HTERT RPE-1 (cell line): ENCODE data around the gene SLC35F3.

Experiments
- in situ Hi-C: fragments of 300-500 bp; cut with MboI; formaldehyde crosslinking; loops from 4 replicates; pipeline ENCODE4 v1.14.3; 2020; ENCODE audit warnings: low sequenced_read_pairs

Gene SLC35F3

GRCh38 chr1:233971753-233972152 lies 67.3 kb downstream of the SLC35F3 start:
- in situ Hi-C loops = no loop called here

GRCh38 chr1:233972563-233972950 lies 68.1 kb downstream of the SLC35F3 start:
- in situ Hi-C loops = no loop called here

GRCh38 chr1:233972951-233973635 lies 68.6 kb downstream of the SLC35F3 start:
- in situ Hi-C loops = no loop called here

DNA sequence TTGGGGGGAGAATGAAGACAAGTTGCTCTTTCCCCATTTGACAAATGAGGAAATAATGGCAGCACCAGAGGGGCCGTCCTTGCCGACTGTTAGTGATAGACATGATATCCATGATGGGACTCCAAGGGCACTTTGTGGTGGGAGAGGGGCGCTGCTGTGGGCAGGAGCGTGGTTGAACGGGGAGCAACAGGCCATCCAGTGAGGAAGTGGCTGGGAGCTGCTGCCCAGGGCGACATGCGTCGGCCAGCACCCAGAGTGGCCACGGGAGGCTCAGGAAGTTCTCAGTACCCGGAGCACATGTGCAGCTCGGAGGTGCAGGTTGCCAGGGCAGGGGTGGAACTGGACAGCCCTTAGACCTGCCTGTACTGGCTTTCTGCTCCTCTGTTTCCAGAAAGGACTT lies 71.0 kb downstream of the SLC35F3 start:
- in situ Hi-C loops = no loop called here

GRCh38 chr1:233981042-233981675 lies 76.7 kb downstream of the SLC35F3 start:
- in situ Hi-C loops = no loop called here

GRCh38 chr1:233982827-233983518 lies 78.5 kb downstream of the SLC35F3 start:
- in situ Hi-C loops = no loop called here

DNA sequence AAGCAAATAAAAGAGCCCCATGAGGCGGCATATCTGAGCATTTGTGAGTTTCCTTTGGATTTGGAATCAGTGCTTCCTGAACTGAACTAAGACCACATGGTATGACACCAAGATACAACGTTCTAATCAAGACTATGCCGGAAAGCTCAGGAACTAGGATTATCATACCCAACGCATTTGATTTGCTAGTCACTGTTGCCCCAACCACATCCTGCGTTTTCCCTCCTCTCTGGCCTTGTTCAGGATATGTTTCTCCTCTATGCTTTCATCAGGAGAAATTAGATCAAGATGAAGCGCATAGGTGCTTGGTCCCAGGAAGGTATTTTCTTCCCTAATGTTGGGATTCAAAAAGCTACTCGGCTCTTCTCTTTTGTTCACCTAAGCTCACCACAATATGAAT lies 79.3 kb downstream of the SLC35F3 start:
- in situ Hi-C loops = no loop called here

- in situ Hi-C loops = no loop called here
Measured at GRCh38 chr1:233988963-233989696, 84.7 kb downstream of the SLC35F3 start.

DNA sequence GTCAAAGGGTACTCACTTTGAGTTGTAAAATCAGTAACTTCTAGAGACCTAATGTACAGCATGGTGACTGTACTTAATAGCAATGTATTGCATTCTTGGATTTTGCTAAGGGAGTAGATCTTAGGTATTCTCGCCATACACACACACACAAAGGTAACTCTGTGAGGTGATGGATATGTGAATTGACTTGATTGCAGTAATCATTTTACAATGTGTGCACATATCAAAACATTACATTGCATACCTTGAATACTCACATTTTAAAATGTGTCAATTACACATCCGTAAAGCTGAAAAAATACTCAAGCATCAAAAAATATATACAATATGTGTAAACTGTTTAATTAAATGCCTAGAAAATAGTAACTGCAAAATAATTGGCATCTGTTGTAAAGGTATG lies 86.0 kb downstream of the SLC35F3 start:
- in situ Hi-C loops = no loop called here

DNA sequence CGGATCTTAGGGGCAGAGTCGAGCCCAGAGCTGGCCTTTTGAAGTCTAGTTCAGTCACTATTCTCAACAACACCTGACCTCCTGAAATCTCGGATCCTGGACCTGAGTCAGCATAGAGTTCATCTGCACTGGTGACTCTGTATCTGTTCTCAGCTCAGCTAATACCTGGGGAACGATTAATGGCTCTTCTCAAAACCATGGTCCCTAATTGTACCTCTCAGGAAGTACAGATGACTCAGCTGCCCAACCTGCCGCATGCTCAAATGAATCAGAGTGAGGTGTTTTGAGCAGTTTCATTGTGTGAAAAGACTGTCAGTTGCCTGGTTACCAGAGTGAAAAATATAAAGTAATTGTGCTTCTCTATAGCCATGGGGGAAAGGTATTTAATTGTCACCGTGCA lies 89.2 kb downstream of the SLC35F3 start:
- in situ Hi-C loops = no loop called here

- in situ Hi-C loops = no loop called here
Measured at GRCh38 chr1:233994112-233994511, 89.6 kb downstream of the SLC35F3 start.

DNA sequence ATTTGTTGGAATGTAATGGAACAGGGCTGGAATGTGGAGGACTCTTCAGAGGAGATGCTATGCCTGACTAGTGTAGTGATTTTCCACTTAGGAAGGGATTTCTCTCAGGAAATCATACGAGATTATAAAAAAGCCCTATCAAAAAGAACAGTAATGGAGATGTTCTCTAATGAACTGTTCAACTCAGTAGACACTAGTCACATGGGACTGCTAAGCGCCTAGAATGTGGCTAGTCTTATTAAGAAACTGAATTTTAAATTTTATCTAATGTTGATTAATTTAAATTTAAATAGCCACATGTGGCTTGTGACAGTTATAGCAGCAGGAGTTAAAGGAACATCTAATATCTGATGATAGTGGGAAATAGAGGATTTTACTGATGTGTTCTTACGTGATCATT lies 94.0 kb downstream of the SLC35F3 start:
- in situ Hi-C loops = no loop called here

GRCh38 chr1:233998891-233999290 lies 94.4 kb downstream of the SLC35F3 start:
- in situ Hi-C loops = no loop called here

DNA sequence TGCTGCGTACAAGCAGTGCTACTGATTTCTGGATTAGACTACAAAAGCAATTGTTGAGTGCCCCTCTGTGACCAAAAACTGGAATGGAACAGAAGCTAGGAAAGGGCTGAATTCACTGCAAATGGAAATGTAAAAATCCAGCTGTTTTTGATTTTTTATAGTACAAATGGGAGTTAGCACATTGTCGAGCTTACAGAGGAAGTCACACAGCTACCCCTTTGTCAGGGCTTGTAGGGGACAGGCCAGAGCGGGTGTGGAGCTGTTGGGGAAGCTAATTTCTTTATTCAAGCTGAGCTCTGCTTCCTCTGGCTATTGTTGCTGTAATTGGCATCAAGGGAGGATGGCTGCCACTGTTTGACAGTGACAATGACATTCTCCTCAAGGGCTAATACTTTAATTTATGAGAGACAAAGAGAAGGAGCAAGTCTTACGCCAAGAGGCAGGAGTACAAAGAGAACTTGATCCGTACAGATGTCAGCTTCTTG lies 96.1 kb downstream of the SLC35F3 start:
- in situ Hi-C loops = no loop called here

GRCh38 chr1:234001817-234002216 lies 97.3 kb downstream of the SLC35F3 start:
- in situ Hi-C loops = no loop called here

DNA sequence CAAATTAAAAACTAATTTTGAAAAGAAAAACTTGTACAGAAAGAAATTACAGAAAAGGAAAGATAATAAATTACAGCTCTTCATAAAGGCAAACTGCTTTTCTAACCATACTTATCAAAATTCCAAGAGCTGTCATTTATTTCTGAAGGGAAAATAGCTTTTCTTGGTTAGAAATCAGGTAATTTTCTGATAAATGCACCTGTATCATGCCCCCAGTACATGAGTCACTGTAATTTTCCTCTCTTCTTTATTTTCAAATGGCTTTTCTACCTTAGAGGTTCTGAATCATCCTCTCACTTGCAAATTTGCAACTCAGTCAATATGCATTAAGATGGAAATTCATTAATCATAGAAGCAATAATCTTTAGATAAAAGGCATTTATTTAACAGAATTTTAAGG lies 100.1 kb downstream of the SLC35F3 start:
- in situ Hi-C loops = no loop called here

DNA sequence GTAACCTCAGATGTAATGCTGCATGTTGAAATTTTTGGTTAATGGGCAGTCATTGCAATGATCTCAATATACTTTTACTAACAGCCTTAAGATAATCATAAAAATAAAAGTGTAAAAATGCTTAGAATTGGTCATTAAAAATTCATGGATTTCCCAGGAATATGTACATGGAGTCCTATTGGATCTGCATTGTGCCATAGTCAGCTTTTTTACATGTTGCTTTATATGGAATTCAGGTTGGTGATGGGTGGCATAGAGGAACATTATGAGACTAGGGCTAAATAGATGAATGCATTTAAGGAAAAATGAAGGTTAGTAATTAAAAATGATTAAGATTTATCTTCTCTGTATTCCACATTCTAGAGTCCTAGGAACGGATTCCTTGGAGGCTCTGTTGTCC lies 103.2 kb downstream of the SLC35F3 start:
- in situ Hi-C loops = no loop called here

GRCh38 chr1:234008591-234008990 lies 104.1 kb downstream of the SLC35F3 start:
- in situ Hi-C loops = no loop called here

GRCh38 chr1:234009668-234010067 lies 105.2 kb downstream of the SLC35F3 start:
- in situ Hi-C loops = no loop called here

- in situ Hi-C loops = no loop called here
Measured at GRCh38 chr1:234014208-234014607, 109.7 kb downstream of the SLC35F3 start.

- in situ Hi-C loops = no loop called here
Measured at GRCh38 chr1:234018816-234019215, 114.3 kb downstream of the SLC35F3 start.
